HepG2 (cell line): ENCODE results near the gene KIAA1614. TPM values are rescaled to one million over a fixed set of nuclear protein-coding genes. Genes with fewer than 3 reads are reported as not detected.

Experiments used
- ATAC-seq: fragments of 200-7000 bp; cut with Tn5 transposase; 3 replicates; pipeline ENCODE4 v1.9.1; 2020; ENCODE audit warnings: mild to moderate bottlenecking, moderate library complexity
- BruUV-seq: library from RNA; stranded (reverse); fragments of 400-500 nt; replicated peaks from 2 replicates; lab custom pipeline; 2021; lab: Mats Ljungman, UMichigan
- CTCF ChIA-PET: fragments of 300-600 bp; formaldehyde crosslinking; extraction: SDS; loops from one replicate; lab custom pipeline; 2021; ENCODE audit warnings: low total read pairs, inconsistent platforms, low intra/inter-chr PET ratio; lab: Yijun Ruan, JAX
- POLR2A ChIA-PET: fragments of 350-600 bp; sonication (Branson Sonifier 250); formaldehyde crosslinking; loops from one replicate; lab custom pipeline; 2020; ENCODE audit warnings: antibody characterized with exemption, inconsistent platforms; lab: Yijun Ruan, JAX
- DNase-seq: peaks from one replicate; pipeline ENCODE4 v3.0.0-alpha.2; 2015; ENCODE audit warnings: low spot score
- FAIRE-seq: peaks from 3 replicates; lab custom pipeline; 2011; peaks lifted over from hg19 to GRCh38; lab: Jason Lieb, UNC
- H2AFZ ChIP-seq: one replicate; pipeline ENCODE4 v1.6.1; 2011; ENCODE audit warnings: low read length, inconsistent platforms
- H3K27ac ChIP-seq: fragments of 300-600 bp; 3 replicates; pipeline ENCODE4 v1.8.0; 2011; ENCODE audit warnings: mixed run types, mild to moderate bottlenecking, mixed read lengths, low read length, inconsistent platforms; ENCODE audit not compliant: insufficient read depth; ENCODE audit errors: extremely low read length
- H3K27me3 ChIP-seq, 2 experiments: fragments of 200-600 bp in 1 of 2; 2 replicates in 1 of 2; 3 replicates in 1 of 2; pipeline versions ENCODE4 v1.6.0 to v1.8.0; 2011; ENCODE audit warnings: low read length in 2 of 2, mild to moderate bottlenecking in 2 of 2, moderate library complexity in 2 of 2, inconsistent platforms in 1 of 2; ENCODE audit not compliant: insufficient read depth in 2 of 2, control insufficient read depth in 1 of 2
- H3K36me3 ChIP-seq, 2 experiments: fragments of 200-600 bp in 1 of 2; replicated peaks in 1 of 2; 2 replicates in 1 of 2; 3 replicates in 1 of 2; pipeline versions ENCODE4 v1.5.1 to v1.8.0; 2011; ENCODE audit warnings: low read length in 2 of 2, inconsistent platforms in 1 of 2; ENCODE audit not compliant: insufficient read depth in 2 of 2, control insufficient read depth in 1 of 2
- H3K4me1 ChIP-seq: 2 replicates; pipeline ENCODE4 v1.5.1; 2012; ENCODE audit warnings: low read length, inconsistent platforms; ENCODE audit not compliant: insufficient read depth
- H3K4me2 ChIP-seq: 2 replicates; pipeline ENCODE4 v1.6.0; 2011; ENCODE audit warnings: low read depth, low read length, inconsistent platforms
- H3K4me3 ChIP-seq, 3 experiments: fragments of 200-600 bp in 1 of 3; sonication (generic), shearing (Covaris generic) in 1 of 3; replicated peaks in 1 of 3; 2 replicates each; pipeline ENCODE4 v1.5.1; 2011 to 2016; ENCODE audit warnings: low read length in 3 of 3, inconsistent platforms in 2 of 3, low read depth in 2 of 3, mild to moderate bottlenecking in 2 of 3, control low read depth in 1 of 3, mixed read lengths in 1 of 3; ENCODE audit not compliant: insufficient read depth in 1 of 3
- H3K79me2 ChIP-seq: one replicate; pipeline ENCODE4 v1.6.1; 2011; ENCODE audit warnings: low read length, inconsistent platforms; ENCODE audit not compliant: insufficient read depth
- H3K9ac ChIP-seq: 2 replicates; pipeline ENCODE4 v1.6.0; 2011; ENCODE audit warnings: mild to moderate bottlenecking, low read depth, low read length, inconsistent platforms; ENCODE audit not compliant: insufficient read depth
- H3K9me3 ChIP-seq: 2 replicates; pipeline ENCODE4 v1.5.1; 2012; ENCODE audit warnings: mild to moderate bottlenecking, low read length
- H4K20me1 ChIP-seq: 2 replicates; pipeline ENCODE4 v1.6.0; 2011; ENCODE audit warnings: inconsistent platforms, mild to moderate bottlenecking, low read length, moderate library complexity; ENCODE audit not compliant: insufficient read depth
- AGO2 ChIP-seq: fragments of 200-400 bp; formaldehyde crosslinking; optimal IDR thresholded peaks from 2 replicates; pipeline ENCODE3; 2017; ENCODE audit warnings: mild to moderate bottlenecking, low read depth, low read length, moderate library complexity
- ELF3 ChIP-seq: IDR thresholded peaks from 2 replicates; pipeline ENCODE4 v1.6.1; 2016; ENCODE audit warnings: missing genetic modification reagents, missing compliant biosample characterization
- HOXA9 ChIP-seq: sonication (generic); formaldehyde crosslinking; IDR thresholded peaks from 2 replicates; pipeline ENCODE4 v1.8.1; 2022; ENCODE audit warnings: missing genetic modification reagents, mild to moderate bottlenecking, moderate library complexity, borderline replicate concordance
- JUND ChIP-seq: sonication (generic); formaldehyde crosslinking; IDR thresholded peaks from 2 replicates; pipeline ENCODE4 v1.8.0; 2022; ENCODE audit warnings: mild to moderate bottlenecking, missing genetic modification reagents
- KAT8 ChIP-seq: IDR thresholded peaks from 2 replicates; pipeline ENCODE4 v1.6.1; 2016; ENCODE audit warnings: missing genetic modification reagents, missing compliant biosample characterization
- MTA3 ChIP-seq: sonication (generic); formaldehyde crosslinking; IDR thresholded peaks from 2 replicates; pipeline ENCODE4 v1.4.0; 2020; ENCODE audit warnings: missing genetic modification reagents
- RARA ChIP-seq: IDR thresholded peaks from 2 replicates; pipeline ENCODE4 v1.6.1; 2016; ENCODE audit warnings: missing genetic modification reagents, missing compliant biosample characterization
- RXRA ChIP-seq: sonication (generic); formaldehyde crosslinking; IDR thresholded peaks from 2 replicates; pipeline ENCODE4 v1.5.1; 2020; ENCODE audit warnings: missing genetic modification reagents
- SOX5 ChIP-seq: IDR thresholded peaks from 2 replicates; pipeline ENCODE4 v1.6.1; 2016; ENCODE audit warnings: borderline replicate concordance
- ZNF10 ChIP-seq: sonication (generic); formaldehyde crosslinking; IDR thresholded peaks from 2 replicates; pipeline ENCODE4 v1.4.0; 2020; ENCODE audit warnings: mild to moderate bottlenecking, low read depth, missing genetic modification reagents, borderline replicate concordance
- ZNF256 ChIP-seq: sonication (generic); formaldehyde crosslinking; conservative IDR thresholded peaks from 2 replicates; pipeline ENCODE4 v1.4.0; 2020; ENCODE audit warnings: missing genetic modification reagents
- ZNF282 ChIP-seq: fragments of 450-650 bp; IDR thresholded peaks from 2 replicates; pipeline ENCODE4 v1.6.1; 2018; ENCODE audit not compliant: partially characterized antibody
- ZNF572 ChIP-seq: sonication (generic); formaldehyde crosslinking; IDR thresholded peaks from 2 replicates; pipeline ENCODE4 v1.5.1; 2020; ENCODE audit warnings: mild to moderate bottlenecking, missing genetic modification reagents
- ZZZ3 ChIP-seq: sonication (generic); formaldehyde crosslinking; IDR thresholded peaks from 2 replicates; pipeline ENCODE4 v1.4.0; 2020; ENCODE audit warnings: missing genetic modification reagents, mild to moderate bottlenecking, borderline replicate concordance
- WGBS: methylation state at CpG from one replicate; pipeline ENCODE4 v1.1.6; 2017; ENCODE audit warnings: low lambda C conversion rate; 5-methylcytosine and 5-hydroxymethylcytosine counted together
- in situ Hi-C: cut with HindIII; loops from 2 replicates; pipeline ENCODE4 v1.10.0; 2017; ENCODE audit warnings: low pct_unique_long_range_greater_than_20kb; ENCODE audit not compliant: extremely low pct_ligation_motif_present
- intact Hi-C: fragments of 100-400 bp; cut with micrococcal nuclease; formaldehyde crosslinking; loops from one replicate; pipeline ENCODE4 v1.10.0; 2022; ENCODE audit not compliant: unreplicated experiment
- polyA plus RNA-seq, 8 experiments: library from polyadenylated mRNA; depleted of rRNA in 3 of 8; stranded (reverse) in 7 of 8; unstranded in 1 of 8; fragments of >200 nt; fragmentation: Illumina TruSeq in 4 of 8; extraction: Trizol in 4 of 8; gene quantifications; 2 replicates each; pipeline versions ENCODE4 v1.2.1 to v1.2.3, GENCODE V29; 2011 to 2016; ENCODE audit warnings: low read depth in 4 of 8, missing spikeins in 1 of 8, mixed read lengths in 1 of 8; ENCODE audit not compliant: insufficient read depth in 1 of 8
- total RNA-seq, 5 experiments: library from RNA; depleted of rRNA; stranded (reverse); fragments of >200 nt; fragmentation: Illumina TruSeq; extraction: Trizol; gene quantifications; 2 replicates each; pipeline ENCODE4 v1.2.3, GENCODE V29; 2016; ENCODE audit warnings: low read depth in 1 of 5
- TF ChIP-seq, protein P1 (sequence below): sonication (generic); formaldehyde crosslinking; IDR thresholded peaks from 2 replicates; pipeline ENCODE4 v1.5.1; 2020; ENCODE audit warnings: missing genetic modification reagents, mild to moderate bottlenecking, borderline replicate concordance

Gene KIAA1614
- total and polyA plus RNA-seq, 2 of the 13 experiments (the other 11 are each of a cell fraction or from before 2014, with no cell fraction given) = 0.15 to 0.77 TPM

DNA sequence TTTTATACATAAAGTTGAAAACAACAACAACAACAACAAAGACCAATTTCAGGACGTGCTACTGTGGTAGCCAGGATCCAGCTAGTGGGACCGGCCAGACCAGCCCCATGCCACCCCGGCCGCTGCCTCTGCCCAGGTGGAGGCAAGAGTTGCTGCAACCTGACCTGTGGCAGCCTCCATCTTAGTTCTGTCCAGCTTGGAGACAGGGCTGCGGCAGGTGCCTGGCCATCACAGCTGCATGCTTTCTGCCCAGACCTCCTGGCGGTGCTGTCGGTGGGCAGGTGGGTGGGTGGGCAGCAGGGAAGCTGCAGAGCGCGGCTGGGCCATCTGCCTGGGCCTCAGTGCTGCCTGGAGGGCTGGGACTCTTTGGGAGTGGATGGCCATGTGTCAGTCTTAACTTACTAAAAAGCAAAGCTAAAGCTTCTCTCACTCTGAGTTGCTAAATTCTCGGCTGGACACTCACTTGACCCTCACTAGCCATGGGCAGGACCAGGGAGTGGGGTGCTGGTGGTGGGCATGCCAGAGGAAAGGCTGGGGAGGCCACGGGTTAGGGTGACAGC, 38.6 kb downstream of the KIAA1614 start:
- ChIA-PET POLR2A (no interaction called here), CTCF (no interaction called here)

DNA sequence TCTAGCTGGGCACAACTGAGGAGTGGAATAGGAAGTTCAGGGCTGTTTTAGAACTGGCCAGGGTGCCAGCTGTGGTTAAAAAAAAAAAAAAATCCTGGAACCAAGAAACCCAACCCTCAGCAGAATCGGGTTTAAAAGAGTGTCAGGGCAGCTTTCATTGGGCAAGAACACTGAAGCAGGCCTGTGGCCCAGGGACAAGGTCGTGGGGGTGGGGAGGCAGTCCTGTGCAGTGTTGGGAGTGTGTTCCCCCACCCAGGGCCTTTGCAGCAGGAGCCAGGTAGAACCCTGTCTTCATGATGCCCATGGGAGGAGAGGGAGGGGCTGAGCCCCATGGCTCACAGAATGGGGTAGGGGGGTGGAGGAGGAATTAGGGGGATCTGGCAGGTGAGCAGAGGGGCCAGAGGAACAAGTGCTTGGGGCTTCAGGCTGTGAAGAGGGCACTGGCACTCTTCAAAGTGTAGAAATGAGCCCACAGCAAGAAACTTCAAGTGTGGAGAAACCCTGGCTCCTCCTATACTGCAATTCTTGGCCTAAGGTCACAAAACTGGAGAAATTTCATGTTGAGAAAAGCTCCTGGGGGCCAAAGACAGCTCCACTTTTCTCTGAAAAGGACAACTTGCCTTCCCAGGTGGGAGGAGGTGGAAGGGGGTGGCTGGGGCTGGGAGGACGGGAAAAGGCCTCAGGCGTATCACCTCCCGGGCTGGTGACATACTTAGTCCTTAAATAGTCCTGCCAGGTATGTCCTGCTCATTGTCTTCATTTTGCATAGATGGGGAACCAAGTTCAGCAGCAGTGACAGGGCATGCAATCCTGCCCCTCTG, 39.3 kb downstream of the KIAA1614 start:
- in situ Hi-C loops = no loop called here
- H3K27ac ChIP-seq = no peak overlapping the region
- TF ChIP-seq ZZZ3 (CRISPR knock-in tag) (no peak), RARA (CRISPR knock-in tag) (no peak), ELF3 (CRISPR knock-in tag) (no peak), MTA3 (no peak), SOX5 (CRISPR knock-in tag) (no peak), RXRA (CRISPR knock-in tag) (no peak), HOXA9 (CRISPR knock-in tag) (no peak), ZNF572 (CRISPR knock-in tag) (no peak), ZNF10 (CRISPR knock-in tag) (no peak), ZNF282 (no peak), JUND (no peak), KAT8 (no peak)
- TF ChIP-seq, protein P1, sequence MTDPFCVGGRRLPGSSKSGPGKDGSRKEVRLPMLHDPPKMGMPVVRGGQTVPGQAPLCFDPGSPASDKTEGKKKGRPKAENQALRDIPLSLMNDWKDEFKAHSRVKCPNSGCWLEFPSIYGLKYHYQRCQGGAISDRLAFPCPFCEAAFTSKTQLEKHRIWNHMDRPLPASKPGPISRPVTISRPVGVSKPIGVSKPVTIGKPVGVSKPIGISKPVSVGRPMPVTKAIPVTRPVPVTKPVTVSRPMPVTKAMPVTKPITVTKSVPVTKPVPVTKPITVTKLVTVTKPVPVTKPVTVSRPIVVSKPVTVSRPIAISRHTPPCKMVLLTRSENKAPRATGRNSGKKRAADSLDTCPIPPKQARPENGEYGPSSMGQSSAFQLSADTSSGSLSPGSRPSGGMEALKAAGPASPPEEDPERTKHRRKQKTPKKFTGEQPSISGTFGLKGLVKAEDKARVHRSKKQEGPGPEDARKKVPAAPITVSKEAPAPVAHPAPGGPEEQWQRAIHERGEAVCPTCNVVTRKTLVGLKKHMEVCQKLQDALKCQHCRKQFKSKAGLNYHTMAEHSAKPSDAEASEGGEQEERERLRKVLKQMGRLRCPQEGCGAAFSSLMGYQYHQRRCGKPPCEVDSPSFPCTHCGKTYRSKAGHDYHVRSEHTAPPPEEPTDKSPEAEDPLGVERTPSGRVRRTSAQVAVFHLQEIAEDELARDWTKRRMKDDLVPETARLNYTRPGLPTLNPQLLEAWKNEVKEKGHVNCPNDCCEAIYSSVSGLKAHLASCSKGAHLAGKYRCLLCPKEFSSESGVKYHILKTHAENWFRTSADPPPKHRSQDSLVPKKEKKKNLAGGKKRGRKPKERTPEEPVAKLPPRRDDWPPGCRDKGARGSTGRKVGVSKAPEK (CRISPR knock-in tag) = no peak

More for the DNA sequence above, 38.6 kb downstream of the KIAA1614 start:
- no peaks in the 10 kb centered on the region for H3K79me2 ChIP-seq
- no peak overlapping the region for H3K9ac ChIP-seq
- ATAC-seq = no peak
- in situ Hi-C loops = no loop called here
- no TSS peak for BruUV-seq
- H4K20me1 ChIP-seq = no peaks in the 10 kb centered on the region
- H2AFZ ChIP-seq = no peak overlapping the region
- no peaks in the 10 kb centered on the region for H3K27me3 ChIP-seq
- no peak for FAIRE-seq
- no peak overlapping the region for H3K4me3 ChIP-seq
- intact Hi-C loops = no loop called here
- H3K9me3 ChIP-seq = no peaks in the 10 kb centered on the region
- no peak for DNase-seq
- TF ChIP-seq ZNF256 (CRISPR knock-in tag) (no peak), AGO2 (peak; percentile 25)
- WGBS = 92% methylated on average over 7 of the region's 11 CpGs
- no peak overlapping the region for H3K27ac ChIP-seq
- H3K4me1 ChIP-seq = peaks cover 16% of the 10 kb centered on the region
- H3K36me3 ChIP-seq = peaks cover 1 to 7% of the 10 kb centered on the region in 2 experiments; a peak in 1 of 5 replicates
- no peak overlapping the region for H3K4me2 ChIP-seq

More for the DNA sequence above, 39.3 kb downstream of the KIAA1614 start:
- FAIRE-seq = no peak
- no TSS peak for BruUV-seq
- Histone ChIP-seq H3K4me3 (no peak overlapping the region), H3K79me2 (no peaks in the 10 kb centered on the region), H3K27me3 (no peaks in the 10 kb centered on the region), H3K36me3 (peaks cover 1 to 7% of the 10 kb centered on the region in 2 experiments; a peak in 1 of 5 replicates), H2AFZ (no peak overlapping the region), H3K9me3 (no peaks in the 10 kb centered on the region), H3K9ac (no peak overlapping the region), H4K20me1 (no peaks in the 10 kb centered on the region), H3K4me2 (no peak overlapping the region), H3K4me1 (peaks cover 16% of the 10 kb centered on the region)
- intact Hi-C loops = loop anchor here (2.0 kb wide), 1 partner anchor 71 kb away; the partner anchor contains the start of gene STX6
- DNase-seq = no peak
- CTCF ChIA-PET = no interaction called here
- no peak for ATAC-seq
- 92% methylated on average over 5 of the region's 5 CpGs for WGBS
- POLR2A ChIA-PET = no interaction called here
